Measurements from ENCODE around the gene TLCD1. TPM values are rescaled to one million over a fixed set of nuclear protein-coding genes. Genes with fewer than 3 reads are reported as not detected.

The TLCD1 gene
- total and polyA plus RNA-seq, 2 donors (not counting 3 experiments of a cell fraction or from before 2014, with no cell fraction given): 2.6 to 6.8 TPM

DNA sequence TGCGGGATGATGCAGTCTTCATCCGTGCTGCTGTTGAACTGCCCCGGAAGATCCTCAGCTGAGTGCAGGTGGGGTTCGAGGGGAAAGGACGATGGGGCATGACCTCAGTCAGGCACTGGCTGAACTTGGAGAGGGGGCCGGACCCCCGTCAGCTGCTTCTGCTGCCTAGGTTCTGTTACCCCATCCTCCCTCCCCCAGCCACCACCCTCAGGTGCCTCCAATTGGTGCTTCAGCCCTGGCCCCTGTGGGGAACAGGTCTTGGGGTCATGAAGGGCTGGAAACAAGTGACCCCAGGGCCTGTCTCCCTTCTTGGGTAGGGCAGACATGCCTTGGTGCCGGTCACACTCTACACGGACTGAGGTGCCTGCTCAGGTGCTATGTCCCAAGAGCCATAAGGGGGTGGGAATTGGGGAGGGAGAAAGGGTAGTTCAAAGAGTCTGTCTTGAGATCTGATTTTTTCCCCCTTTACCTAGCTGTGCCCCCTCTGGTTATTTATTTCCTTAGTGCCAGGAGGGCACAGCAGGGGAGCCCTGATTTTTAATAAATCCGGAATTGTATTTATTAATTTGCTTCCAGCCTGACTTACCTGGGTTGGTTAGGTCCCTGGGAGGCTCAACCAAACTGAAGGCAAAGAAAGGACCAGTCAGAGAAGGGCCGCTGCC lies 23.6 kb upstream of the TLCD1 start:
- Histone ChIP-seq H3K9me1 (replicated peaks; ENCODE audit: control insufficient read depth, extremely low read depth, insufficient read depth, low read length) (no peaks in the 10 kb centered on the region), H3K4me1 (ENCODE audit: control insufficient read depth, extremely low read depth, insufficient read depth, low read length) (peaks cover 23% of the 10 kb centered on the region), H3K9me3 (replicated peaks; ENCODE audit: control insufficient read depth, insufficient read depth, low read length) (no peaks in the 10 kb centered on the region), H3K27me3 (ENCODE audit: control insufficient read depth in 2 of 2, insufficient read depth in 2 of 2, low read length in 2 of 2) (no peaks in the 10 kb centered on the region), H4K20me1 (replicated peaks; ENCODE audit: control insufficient read depth, extremely low read depth, insufficient read depth, low read length) (no peaks in the 10 kb centered on the region), H3K36me3 (ENCODE audit: control insufficient read depth in 2 of 2, extremely low read depth in 1 of 2, insufficient read depth in 2 of 2, low read length in 2 of 2) (peaks cover 4 to 20% of the 10 kb centered on the region in 2 experiments), H3K27ac (ENCODE audit: insufficient read depth, low read depth, low read length) (no peak overlapping the region), H3K9ac (replicated peaks; ENCODE audit: extremely low read depth, insufficient read depth, low read length) (no peak overlapping the region), H2AFZ (ENCODE audit: low read depth, low read length) (no peak overlapping the region), H3K4me2 (ENCODE audit: insufficient read depth, low read length) (no peak overlapping the region), H3K4me3 (replicated peaks in 1 of 3; ENCODE audit: insufficient read depth in 1 of 3, low read depth in 1 of 3, low read length in 3 of 3) (no peak overlapping the region), H3K79me2 (ENCODE audit: control insufficient read depth, insufficient read depth, low read length) (peaks cover 24% of the 10 kb centered on the region)
- ChIA-PET POLR2A (interaction anchor here (6.3 kb wide), 1 partner anchor 23 kb away, joined by 45 read pairs; the partner anchor contains the start of genes NEK8 and TLCD1), CTCF (interaction anchor here (0.6 to 16.6 kb wide), 26 partner anchors 11 to 368 kb away, joined by 3 to 602 read pairs (median 4); partner anchors contain the start of genes BLTP2, FAM222B, NEK8 and RPL23A)
- intact Hi-C loops (cut with micrococcal nuclease) (loop anchor here (1.0 kb wide), 2 partner anchors 22 to 102 kb away; no protein-coding TSS in a partner anchor), dilution Hi-C loops (cut with MboI; ENCODE audit: extremely low pct_ligation_motif_present, low sequenced_read_pairs) (no loop called here)
- BruUV-seq (replicated peaks): no TSS peak
- DNase-seq (ENCODE audit: low read depth, low spot score) (no peak), FAIRE-seq (no peak)
- TF ChIP-seq MYC (IDR thresholded peaks at IDR 0.05; ENCODE audit: low read depth, low read length) (no peak), JUN (IDR thresholded peaks at IDR 0.05; ENCODE audit: borderline replicate concordance, insufficient read depth, insufficient read length, low read depth) (no peak), EZH2 (IDR thresholded peaks at IDR 0.05; ENCODE audit: borderline replicate concordance, low read depth, low read length, severe bottlenecking) (no peak), MAX (IDR thresholded peaks at IDR 0.05; ENCODE audit: insufficient read depth, insufficient read length) (no peak), POLR2A (IDR thresholded peaks at IDR 0.05; ENCODE audit: low read depth, low read length) (no peak), GATA2 (IDR thresholded peaks at IDR 0.05; ENCODE audit: insufficient read depth, insufficient read length, low read depth, low read length) (no peak), POLR2AphosphoS5 (IDR thresholded peaks at IDR 0.05; ENCODE audit: insufficient read depth, low read depth, low read length) (no peak), FOS (IDR thresholded peaks at IDR 0.05; ENCODE audit: borderline replicate concordance, insufficient read depth, low read length) (no peak)
- TF ChIP-seq, protein P1, sequence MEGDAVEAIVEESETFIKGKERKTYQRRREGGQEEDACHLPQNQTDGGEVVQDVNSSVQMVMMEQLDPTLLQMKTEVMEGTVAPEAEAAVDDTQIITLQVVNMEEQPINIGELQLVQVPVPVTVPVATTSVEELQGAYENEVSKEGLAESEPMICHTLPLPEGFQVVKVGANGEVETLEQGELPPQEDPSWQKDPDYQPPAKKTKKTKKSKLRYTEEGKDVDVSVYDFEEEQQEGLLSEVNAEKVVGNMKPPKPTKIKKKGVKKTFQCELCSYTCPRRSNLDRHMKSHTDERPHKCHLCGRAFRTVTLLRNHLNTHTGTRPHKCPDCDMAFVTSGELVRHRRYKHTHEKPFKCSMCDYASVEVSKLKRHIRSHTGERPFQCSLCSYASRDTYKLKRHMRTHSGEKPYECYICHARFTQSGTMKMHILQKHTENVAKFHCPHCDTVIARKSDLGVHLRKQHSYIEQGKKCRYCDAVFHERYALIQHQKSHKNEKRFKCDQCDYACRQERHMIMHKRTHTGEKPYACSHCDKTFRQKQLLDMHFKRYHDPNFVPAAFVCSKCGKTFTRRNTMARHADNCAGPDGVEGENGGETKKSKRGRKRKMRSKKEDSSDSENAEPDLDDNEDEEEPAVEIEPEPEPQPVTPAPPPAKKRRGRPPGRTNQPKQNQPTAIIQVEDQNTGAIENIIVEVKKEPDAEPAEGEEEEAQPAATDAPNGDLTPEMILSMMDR (IDR thresholded peaks at IDR 0.05; ENCODE audit: extremely low read depth in 1 of 2, insufficient read depth in 1 of 2, low read depth in 1 of 2, low read length in 2 of 2): no peak
